ENCODE results near the gene FAM193B. TPM values are rescaled to one million over a fixed set of nuclear protein-coding genes. Genes with fewer than 3 reads are reported as not detected.

The FAM193B gene
- total and polyA plus RNA-seq, 2 of the 13 experiments (the other 11 are each of a cell fraction or from before 2014, with no cell fraction given) = 21.2 to 40.9 TPM

GRCh38 chr5:177504086-177505056 is 50.0 kb downstream of the FAM193B start:
- Histone ChIP-seq H3K79me2 (ENCODE audit: insufficient read depth, low read length) (no peaks in the 10 kb centered on the region), H3K4me3 (replicated peaks in 1 of 3; ENCODE audit: insufficient read depth in 1 of 3, low read depth in 2 of 3, low read length in 3 of 3) (no peak overlapping the region), H3K27ac (ENCODE audit: extremely low read length, insufficient read depth, low read length) (no peak overlapping the region), H4K20me1 (ENCODE audit: insufficient read depth, low read length) (no peaks in the 10 kb centered on the region), H3K4me2 (ENCODE audit: low read depth, low read length) (no peak overlapping the region), H3K36me3 (replicated peaks in 1 of 2; ENCODE audit: control insufficient read depth in 1 of 2, insufficient read depth in 2 of 2, low read length in 2 of 2) (no peaks in the 10 kb centered on the region), H3K4me1 (ENCODE audit: insufficient read depth, low read length) (peaks cover 35% of the 10 kb centered on the region), H3K9me3 (ENCODE audit: low read length) (no peaks in the 10 kb centered on the region), H3K27me3 (ENCODE audit: control insufficient read depth in 1 of 2, insufficient read depth in 2 of 2, low read length in 2 of 2) (peaks cover 2 to 26% of the 10 kb centered on the region in 2 experiments; a peak in 4 of 5 replicates), H3K9ac (ENCODE audit: insufficient read depth, low read depth, low read length) (no peak overlapping the region), H2AFZ (ENCODE audit: low read length) (no peak overlapping the region)
- 89% methylated on average over 17 of the region's 47 CpGs for WGBS (ENCODE audit: low lambda C conversion rate)
- POLR2A ChIA-PET = interaction anchor here (1.1 kb wide), 1 partner anchor 28 kb away, joined by 3 read pairs; no protein-coding TSS in a partner anchor
- BruUV-seq (replicated peaks) = no TSS peak
- TF ChIP-seq RBFOX2 (IDR thresholded peaks at IDR 0.05; ENCODE audit: low read depth, low read length) = 0 out of 2 replicates have a peak, but pooled peaks have one; percentile 21
- peak; percentile 9 for TF ChIP-seq AGO2 (optimal IDR thresholded peaks at IDR 0.05; ENCODE audit: low read depth, low read length)
- no peak for TF ChIP-seq SNAPC4 (CRISPR knock-in tag; IDR thresholded peaks at IDR 0.05)
- no peak for DNase-seq (ENCODE audit: low spot score)
- CTCF ChIA-PET (ENCODE audit: low intra/inter-chr PET ratio, low total read pairs) = no interaction called here
- in situ Hi-C loops (cut with HindIII; ENCODE audit: extremely low pct_ligation_motif_present, low pct_unique_long_range_greater_than_20kb) (no loop called here), intact Hi-C loops (cut with micrococcal nuclease; ENCODE audit: unreplicated experiment) (no loop called here)
- no peak for FAIRE-seq
- ATAC-seq = no peak
